Gastrocnemius medialis (tissue), 4 donors: ENCODE data around the gene UCK2. TPM values are rescaled to one million over a fixed set of nuclear protein-coding genes. Genes with fewer than 3 reads are reported as not detected.

Source experiments
- ATAC-seq, 2 donors: fragments of 150-250 bp; one replicate each; pipeline ENCODE4 v1.9.1; 2016
- DNase-seq, 2 donors: peaks; one replicate each; pipeline ENCODE4 v3.0.0-alpha.2; 2019
- H3K27ac ChIP-seq, 4 donors: fragments of 200-600 bp; sonication (generic); 1 replicate in 1 of 4; 2 replicates in 3 of 4; pipeline ENCODE4 v1.5.1; 2016 to 2018; ENCODE audit warnings: mild to moderate bottlenecking in 2 of 4, moderate library complexity in 1 of 4
- H3K27me3 ChIP-seq, 3 donors: fragments of 200-600 bp; sonication (generic) in 2 of 3; 1 replicate in 1 of 3; 2 replicates in 2 of 3; pipeline versions ENCODE4 v1.5.1 to v1.6.0; 2016 to 2019; ENCODE audit warnings: mild to moderate bottlenecking in 1 of 3, moderate library complexity in 1 of 3
- H3K36me3 ChIP-seq, 2 donors: fragments of 200-600 bp; sonication (generic) in 1 of 2; one replicate each; pipeline ENCODE4 v1.5.1; 2017 to 2018
- H3K4me1 ChIP-seq, 2 donors: fragments of 200-600 bp; sonication (generic) in 1 of 2; one replicate each; pipeline ENCODE4 v1.5.1; 2016 to 2017; ENCODE audit warnings: mild to moderate bottlenecking in 2 of 2
- H3K4me3 ChIP-seq, 4 donors: fragments of 200-600 bp; sonication (generic) in 3 of 4; 1 replicate in 1 of 4; 2 replicates in 3 of 4; pipeline ENCODE4 v1.5.1; 2016 to 2019; ENCODE audit warnings: mild to moderate bottlenecking in 2 of 4
- H3K9me3 ChIP-seq, 3 donors: fragments of 200-600 bp; sonication (generic) in 2 of 3; 1 replicate in 1 of 3; 2 replicates in 2 of 3; pipeline ENCODE4 v1.5.1; 2016 to 2019
- POLR2A ChIP-seq, 2 donors: fragments of 450-650 bp; IDR thresholded peaks; one replicate each; pipeline ENCODE4 v1.6.1; 2017; ENCODE audit warnings: antibody characterized with exemption in 2 of 2, mild to moderate bottlenecking in 2 of 2, moderate library complexity in 2 of 2
- in situ Hi-C, 4 donors: fragments of 200-750 bp; cut with MboI; loops; one replicate each; pipeline versions ENCODE4 v1.15.0 to v1.8.0; 2017; ENCODE audit warnings: low sequenced_read_pairs in 4 of 4
- intact Hi-C: fragments of 100-400 bp; cut with DNase I; formaldehyde crosslinking; loops from one replicate; pipeline ENCODE4 v1.15.1; 2023; ENCODE audit warnings: low total_unique reads
- total RNA-seq, 4 donors: library from RNA; depleted of rRNA; stranded (reverse); fragments of >200 nt; gene quantifications; one replicate each; pipeline versions ENCODE4 v1.1.0 to v1.2.3, GENCODE V29; 2016
- TF ChIP-seq, protein P1 (sequence below), 5 experiments: fragments of 450-650 bp in 3 of 5; fragments of 200-600 bp in 2 of 5; sonication (generic) in 2 of 5; IDR thresholded peaks in 4 of 5; conservative IDR thresholded peaks in 1 of 5; 1 replicate in 4 of 5; 2 replicates in 1 of 5; pipeline ENCODE4 v1.5.1; 2016 to 2019; ENCODE audit warnings: antibody characterized with exemption in 5 of 5, mild to moderate bottlenecking in 3 of 5, moderate library complexity in 3 of 5

The UCK2 gene
- total RNA-seq, 4 donors from 2014 or later: 14.0 to 32.7 (median 24.1) TPM

DNA sequence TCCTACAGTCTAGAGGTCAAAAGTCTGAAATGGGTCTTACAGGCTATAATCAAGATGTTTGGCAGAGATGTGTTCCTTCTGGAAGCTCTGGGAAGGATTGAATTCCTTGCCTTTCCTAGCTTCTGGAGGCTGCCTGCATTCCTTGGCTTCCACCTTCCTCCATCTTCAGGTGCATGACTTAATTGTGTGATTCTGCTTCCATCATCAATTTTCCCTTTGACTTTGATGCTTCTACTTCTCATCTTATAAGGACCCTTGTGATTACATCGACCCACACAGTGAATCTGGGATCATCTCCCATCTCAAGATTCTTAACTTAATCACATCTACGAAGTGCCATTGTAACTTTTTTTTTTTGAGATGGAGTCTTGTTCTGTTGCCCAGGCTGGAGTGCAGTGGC is 111.4 kb downstream of the UCK2 start:
- intact Hi-C loops (no loop called here), in situ Hi-C loops (loop anchor here in 3 of 4 donors (10.0 to 25.0 kb wide), 3 partner anchors 223 to 536 kb away; partner anchors contain the start of gene FAM78B (in 1 of the 3))
- H3K4me3 ChIP-seq: no peak overlapping the region
- DNase-seq (no peak), ATAC-seq (no peak)
- no peaks in the 10 kb centered on the region for H3K9me3 ChIP-seq
- no peak overlapping the region for H3K27ac ChIP-seq
- no peaks in the 10 kb centered on the region for H3K4me1 ChIP-seq
- no peaks in the 10 kb centered on the region for H3K27me3 ChIP-seq
- TF ChIP-seq POLR2A (IDR thresholded peaks at IDR 0.05): no peak
- TF ChIP-seq, protein P1, sequence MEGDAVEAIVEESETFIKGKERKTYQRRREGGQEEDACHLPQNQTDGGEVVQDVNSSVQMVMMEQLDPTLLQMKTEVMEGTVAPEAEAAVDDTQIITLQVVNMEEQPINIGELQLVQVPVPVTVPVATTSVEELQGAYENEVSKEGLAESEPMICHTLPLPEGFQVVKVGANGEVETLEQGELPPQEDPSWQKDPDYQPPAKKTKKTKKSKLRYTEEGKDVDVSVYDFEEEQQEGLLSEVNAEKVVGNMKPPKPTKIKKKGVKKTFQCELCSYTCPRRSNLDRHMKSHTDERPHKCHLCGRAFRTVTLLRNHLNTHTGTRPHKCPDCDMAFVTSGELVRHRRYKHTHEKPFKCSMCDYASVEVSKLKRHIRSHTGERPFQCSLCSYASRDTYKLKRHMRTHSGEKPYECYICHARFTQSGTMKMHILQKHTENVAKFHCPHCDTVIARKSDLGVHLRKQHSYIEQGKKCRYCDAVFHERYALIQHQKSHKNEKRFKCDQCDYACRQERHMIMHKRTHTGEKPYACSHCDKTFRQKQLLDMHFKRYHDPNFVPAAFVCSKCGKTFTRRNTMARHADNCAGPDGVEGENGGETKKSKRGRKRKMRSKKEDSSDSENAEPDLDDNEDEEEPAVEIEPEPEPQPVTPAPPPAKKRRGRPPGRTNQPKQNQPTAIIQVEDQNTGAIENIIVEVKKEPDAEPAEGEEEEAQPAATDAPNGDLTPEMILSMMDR (IDR thresholded peaks at IDR 0.05 in 4 of 5, conservative IDR thresholded peaks at IDR 0.05 in 1 of 5): no peak
- no peaks in the 10 kb centered on the region for H3K36me3 ChIP-seq

DNA sequence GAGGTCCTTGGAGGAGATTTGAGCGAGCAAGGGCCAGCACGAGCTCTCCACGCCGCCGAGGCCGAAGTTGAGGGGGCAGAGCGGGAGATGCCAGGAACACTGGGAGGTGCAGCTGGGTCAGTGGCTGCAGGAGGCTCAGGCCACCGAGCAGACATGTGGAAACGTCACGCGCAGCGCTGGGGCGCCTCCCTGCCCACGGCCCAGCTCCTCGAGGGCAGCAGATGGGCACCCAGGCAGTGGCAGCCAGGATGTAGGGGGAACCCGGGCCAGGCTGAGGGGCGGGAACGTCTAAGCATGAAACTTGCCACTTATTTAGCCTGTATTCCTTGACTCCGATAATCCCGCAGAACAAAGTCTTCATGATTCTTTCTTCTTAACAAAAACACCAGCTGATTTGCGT is 114.1 kb downstream of the UCK2 start:
- H3K4me3 ChIP-seq: no peak overlapping the region
- H3K9me3 ChIP-seq: no peaks in the 10 kb centered on the region
- DNase-seq (no peak), ATAC-seq (no peak)
- intact Hi-C loops (no loop called here), in situ Hi-C loops (loop anchor here in 1 of 4 donors (25.0 kb wide), 1 partner anchor 221 kb away; the partner anchor contains the start of gene FAM78B)
- no peak for TF ChIP-seq POLR2A (IDR thresholded peaks at IDR 0.05)
- TF ChIP-seq, protein P1 (IDR thresholded peaks at IDR 0.05 in 4 of 5, conservative IDR thresholded peaks at IDR 0.05 in 1 of 5): no peak
- no peak overlapping the region for H3K27ac ChIP-seq
- no peaks in the 10 kb centered on the region for H3K4me1 ChIP-seq
- H3K36me3 ChIP-seq: no peaks in the 10 kb centered on the region
- no peaks in the 10 kb centered on the region for H3K27me3 ChIP-seq

DNA sequence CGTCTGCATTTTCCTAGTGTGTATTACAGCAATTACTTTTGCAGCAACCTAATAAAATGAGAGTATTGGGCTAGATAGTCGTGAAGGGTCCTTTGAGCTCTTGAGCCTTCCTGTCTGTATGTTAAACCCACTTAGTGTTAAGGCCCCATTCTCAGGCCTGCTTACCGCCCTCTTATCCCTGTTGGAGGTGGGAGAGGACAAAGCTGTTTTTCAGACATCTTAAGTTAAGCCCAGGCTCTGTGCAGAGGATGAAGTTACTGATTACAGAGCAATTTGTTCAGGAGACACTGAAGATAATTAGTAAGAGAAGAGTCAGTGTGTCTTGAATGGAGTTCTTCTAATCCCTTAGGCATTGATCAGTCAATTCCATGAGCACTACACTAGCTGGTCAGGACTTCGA is 114.6 kb downstream of the UCK2 start:
- no peak for DNase-seq
- Histone ChIP-seq H3K27ac (no peak overlapping the region), H3K9me3 (no peaks in the 10 kb centered on the region), H3K4me1 (no peaks in the 10 kb centered on the region), H3K27me3 (no peaks in the 10 kb centered on the region), H3K4me3 (no peak overlapping the region), H3K36me3 (no peaks in the 10 kb centered on the region)
- no peak for ATAC-seq
- TF ChIP-seq, protein P1 (IDR thresholded peaks at IDR 0.05 in 4 of 5, conservative IDR thresholded peaks at IDR 0.05 in 1 of 5): no peak
- TF ChIP-seq POLR2A (IDR thresholded peaks at IDR 0.05): no peak
- in situ Hi-C loops: loop anchor here in 1 of 4 donors (25.0 kb wide), 1 partner anchor 220 kb away; the partner anchor contains the start of gene FAM78B
- intact Hi-C loops: no loop called here

DNA sequence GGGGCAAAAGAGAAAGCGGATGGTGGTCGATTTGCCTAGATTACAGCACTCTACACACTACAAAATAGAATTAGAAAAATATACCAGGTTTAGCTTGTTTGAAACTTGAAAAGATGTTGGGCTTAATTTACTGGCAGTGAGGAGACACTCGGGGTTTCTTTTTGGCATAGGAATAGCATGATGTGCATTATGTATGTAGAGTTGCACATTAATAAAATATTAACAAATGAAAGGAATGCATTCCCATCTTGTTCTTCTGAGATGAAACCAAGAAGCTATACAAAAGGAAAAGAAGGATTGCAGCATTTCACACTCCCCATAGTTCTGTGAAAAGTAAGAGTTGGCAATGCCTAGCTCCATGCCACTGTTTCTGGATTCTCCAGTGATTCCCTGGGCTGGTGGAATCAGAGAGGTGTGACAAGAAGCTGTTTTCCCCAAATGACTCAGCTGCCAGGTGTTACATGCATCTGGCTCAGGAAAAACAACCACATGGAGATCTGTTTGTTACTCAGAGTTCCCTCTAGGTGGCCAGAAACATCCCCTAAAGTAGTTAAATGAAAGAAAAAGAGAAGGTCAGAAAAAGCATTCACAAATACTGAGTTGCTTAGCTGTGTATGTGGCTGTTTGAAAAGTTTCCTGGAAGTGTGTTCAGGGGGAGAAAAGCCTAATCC is 115.6 kb downstream of the UCK2 start:
- Histone ChIP-seq H3K27me3 (no peaks in the 10 kb centered on the region), H3K27ac (no peak overlapping the region), H3K4me3 (no peak overlapping the region), H3K4me1 (no peaks in the 10 kb centered on the region), H3K9me3 (no peaks in the 10 kb centered on the region), H3K36me3 (no peaks in the 10 kb centered on the region)
- in situ Hi-C loops (loop anchor here in 1 of 4 donors (25.0 kb wide), 1 partner anchor 219 kb away; the partner anchor contains the start of gene FAM78B), intact Hi-C loops (no loop called here)
- DNase-seq (no peak), ATAC-seq (no peak)
- TF ChIP-seq, protein P1 (IDR thresholded peaks at IDR 0.05 in 4 of 5, conservative IDR thresholded peaks at IDR 0.05 in 1 of 5): no peak
- no peak for TF ChIP-seq POLR2A (IDR thresholded peaks at IDR 0.05)
